Measurements from ENCODE around the gene GPR37L1.

Gene GPR37L1

DNA sequence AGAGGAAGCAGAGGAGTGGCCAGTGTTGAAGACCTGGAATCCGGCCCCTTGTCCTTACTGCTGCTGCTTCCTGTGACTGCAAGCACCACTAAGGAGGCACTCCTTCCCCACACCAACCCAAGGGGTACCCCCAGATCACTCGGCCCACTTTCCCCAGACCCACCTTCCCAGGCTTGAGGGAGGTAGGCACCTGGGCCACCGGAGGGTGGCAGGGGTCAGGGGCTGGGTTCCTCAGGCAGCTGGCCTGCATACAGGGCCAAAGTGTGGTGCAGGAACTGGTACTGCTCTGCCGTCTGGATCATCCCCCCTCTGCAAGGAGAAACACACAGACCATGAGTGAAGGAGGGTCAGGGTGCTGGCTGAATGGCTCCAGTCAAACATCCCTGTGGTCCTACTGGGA, 25.7 kb downstream of the GPR37L1 start:
- Histone ChIP-seq H3K9me2 (replicated peaks; ENCODE audit: insufficient read depth, low read length) (no peaks in the 10 kb centered on the region), H3K9ac (ENCODE audit: low read length) (no peak overlapping the region), H2AFZ (ENCODE audit: low read depth, low read length, severe bottlenecking) (no peak overlapping the region), H3K4me2 (ENCODE audit: low read depth, low read length, poor library complexity, severe bottlenecking) (no peak overlapping the region), H3K27me3 (ENCODE audit: low read length) (no peaks in the 10 kb centered on the region), H3K79me2 (ENCODE audit: insufficient read depth, low read length) (peaks cover 7% of the 10 kb centered on the region), H3K9me3 (ENCODE audit: insufficient read depth, low read length) (no peaks in the 10 kb centered on the region), H3K27ac (ENCODE audit: low read depth, low read length) (no peak overlapping the region), H4K20me1 (ENCODE audit: low read depth, low read length) (no peaks in the 10 kb centered on the region), H3K4me3 (ENCODE audit: insufficient read depth, low read length, poor library complexity, severe bottlenecking) (no peak overlapping the region), H3K36me3 (ENCODE audit: low read length) (no peaks in the 10 kb centered on the region), H3F3A (ENCODE audit: insufficient read depth) (peaks cover 16% of the 10 kb centered on the region)
- no peak for TF ChIP-seq EZH2phosphoT487 (conservative IDR thresholded peaks at IDR 0.05; ENCODE audit: low read length)
- no peak for TF ChIP-seq CTCF (IDR thresholded peaks at IDR 0.05; ENCODE audit: insufficient read depth, low read length, poor library complexity, severe bottlenecking)

DNA sequence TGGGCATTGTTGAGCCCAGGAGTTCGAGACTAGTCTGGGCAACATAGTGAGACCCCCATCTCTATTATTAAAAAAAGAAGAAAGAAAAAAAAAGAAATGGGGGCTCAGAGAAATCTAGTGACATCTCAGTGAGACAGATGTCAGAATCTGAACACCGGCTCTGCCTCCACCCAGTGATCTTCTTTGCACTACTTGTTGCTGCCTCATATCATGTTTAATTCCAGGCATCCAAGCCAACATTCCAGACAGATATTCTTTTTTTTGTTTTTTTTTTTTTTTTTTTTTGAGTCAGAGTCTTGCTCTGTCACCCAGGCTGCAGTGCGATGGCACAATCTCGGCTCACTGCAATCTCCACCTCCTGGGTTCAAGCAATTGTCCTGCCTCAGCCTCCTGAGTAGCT, 26.8 kb downstream of the GPR37L1 start:
- no peaks in the 10 kb centered on the region for H3K9me2 ChIP-seq (replicated peaks; ENCODE audit: insufficient read depth, low read length)
- H3K36me3 ChIP-seq (ENCODE audit: low read length), result no peaks in the 10 kb centered on the region

DNA sequence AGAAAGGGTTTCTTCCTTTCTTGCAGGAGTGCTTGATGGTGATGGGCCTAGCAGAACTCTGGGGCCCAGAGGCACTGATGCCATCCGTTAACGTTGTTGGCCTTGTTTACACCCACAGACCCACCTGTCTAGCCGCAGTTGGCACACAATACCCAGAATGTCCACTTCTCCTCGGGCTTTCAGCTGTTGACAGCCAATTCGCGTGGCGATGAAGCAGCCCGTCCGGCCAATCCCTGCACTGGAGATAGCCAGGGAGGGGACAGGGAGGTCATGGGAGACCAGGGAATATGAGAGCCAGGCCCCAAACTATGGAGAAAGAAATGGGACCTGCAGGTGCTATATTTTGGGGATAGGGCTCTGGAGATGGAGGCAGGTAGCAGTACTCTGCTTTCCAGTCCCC, 27.5 kb downstream of the GPR37L1 start:
- Histone ChIP-seq H2AFZ (ENCODE audit: low read depth, low read length, severe bottlenecking) (no peak overlapping the region), H3K27me3 (ENCODE audit: low read length) (no peaks in the 10 kb centered on the region), H3K4me3 (ENCODE audit: insufficient read depth, low read length, poor library complexity, severe bottlenecking) (no peak overlapping the region), H3K9me3 (ENCODE audit: insufficient read depth, low read length) (no peaks in the 10 kb centered on the region), H3F3A (ENCODE audit: insufficient read depth) (peaks cover 14% of the 10 kb centered on the region), H3K36me3 (ENCODE audit: low read length) (no peaks in the 10 kb centered on the region), H3K27ac (ENCODE audit: low read depth, low read length) (no peak overlapping the region), H3K9ac (ENCODE audit: low read length) (no peak overlapping the region), H3K9me2 (replicated peaks; ENCODE audit: insufficient read depth, low read length) (no peaks in the 10 kb centered on the region), H3K79me2 (ENCODE audit: insufficient read depth, low read length) (no peaks in the 10 kb centered on the region), H4K20me1 (ENCODE audit: low read depth, low read length) (no peaks in the 10 kb centered on the region), H3K4me2 (ENCODE audit: low read depth, low read length, poor library complexity, severe bottlenecking) (no peak overlapping the region)
- no peak for TF ChIP-seq EZH2phosphoT487 (conservative IDR thresholded peaks at IDR 0.05; ENCODE audit: low read length)
- TF ChIP-seq CTCF (IDR thresholded peaks at IDR 0.05; ENCODE audit: insufficient read depth, low read length, poor library complexity, severe bottlenecking), result no peak

More for the DNA sequence above, 26.8 kb downstream of the GPR37L1 start:
- Histone ChIP-seq H3K79me2 (ENCODE audit: insufficient read depth, low read length) (no peaks in the 10 kb centered on the region), H3F3A (ENCODE audit: insufficient read depth) (peaks cover 16% of the 10 kb centered on the region), H2AFZ (ENCODE audit: low read depth, low read length, severe bottlenecking) (no peak overlapping the region), H3K27ac (ENCODE audit: low read depth, low read length) (no peak overlapping the region), H3K9me3 (ENCODE audit: insufficient read depth, low read length) (no peaks in the 10 kb centered on the region), H3K4me2 (ENCODE audit: low read depth, low read length, poor library complexity, severe bottlenecking) (no peak overlapping the region), H4K20me1 (ENCODE audit: low read depth, low read length) (no peaks in the 10 kb centered on the region), H3K9ac (ENCODE audit: low read length) (no peak overlapping the region), H3K27me3 (ENCODE audit: low read length) (no peaks in the 10 kb centered on the region), H3K4me3 (ENCODE audit: insufficient read depth, low read length, poor library complexity, severe bottlenecking) (no peak overlapping the region)
- TF ChIP-seq EZH2phosphoT487 (conservative IDR thresholded peaks at IDR 0.05; ENCODE audit: low read length) (no peak), CTCF (IDR thresholded peaks at IDR 0.05; ENCODE audit: insufficient read depth, low read length, poor library complexity, severe bottlenecking) (no peak)

Data from SU-DHL-6 (cell line).